Measurements from ENCODE around the gene NDUFB6.
"Not testable (repeated sequence)": the region's sequence is repeated elsewhere in the genome, so short reads cannot be mapped to it uniquely, and the experiment has no call there.

NDUFB6 gene

DNA sequence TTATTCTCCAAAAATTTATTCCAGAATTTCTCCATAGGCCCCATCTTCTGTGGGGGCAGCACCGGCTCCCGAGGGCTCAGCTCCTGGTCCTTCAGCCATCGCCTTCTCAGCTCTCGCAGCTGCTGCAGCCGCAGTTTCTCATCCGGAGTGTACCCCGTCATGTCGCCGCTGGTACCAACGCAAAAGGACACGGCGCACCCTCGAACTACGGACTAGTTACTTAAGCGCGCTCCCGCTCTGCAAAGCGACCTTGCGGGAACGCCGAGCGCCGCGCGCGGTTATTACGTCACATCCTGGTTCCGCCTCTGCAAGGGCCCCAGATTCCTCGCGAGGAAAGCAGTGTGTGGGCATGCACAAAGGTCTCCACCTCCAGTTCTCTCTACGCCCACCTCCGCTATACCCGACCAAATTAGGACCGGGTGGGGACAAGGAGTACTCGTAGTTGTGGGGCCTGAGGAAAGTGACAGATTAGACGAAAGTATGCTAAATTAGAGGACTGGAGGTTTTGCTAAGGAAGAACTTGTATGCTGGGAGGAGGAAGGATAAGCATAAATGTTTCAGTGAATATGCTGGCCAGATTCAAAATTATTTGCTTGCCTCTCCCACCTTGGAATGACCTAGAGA lies at the start of gene NDUFB6:
Gene NDUFB6 (minus strand): TSS at position 260 of the 624 bp plus-strand sequence. CDS start 99 bp downstream, at position 161.
- Histone ChIP-seq H3K27me3 (ENCODE audit: control insufficient read depth, insufficient read depth, low read length) (no peaks in the 10 kb centered on the region), H3K4me1 (ENCODE audit: control insufficient read depth, insufficient read depth, low read length) (peaks cover 4% of the 10 kb centered on the region), H3K4me3 (ENCODE audit: low read depth, low read length) (peak within 1 kb of the TSS; percentile 85), H3K36me3 (ENCODE audit: control insufficient read depth, insufficient read depth, low read length) (no peaks in the 10 kb centered on the region), H3K9me3 (ENCODE audit: control insufficient read depth, insufficient read depth, low read length) (no peaks in the 10 kb centered on the region), H3K9ac (ENCODE audit: low read depth, low read length) (peak within 1 kb of the TSS; percentile 87)

DNA sequence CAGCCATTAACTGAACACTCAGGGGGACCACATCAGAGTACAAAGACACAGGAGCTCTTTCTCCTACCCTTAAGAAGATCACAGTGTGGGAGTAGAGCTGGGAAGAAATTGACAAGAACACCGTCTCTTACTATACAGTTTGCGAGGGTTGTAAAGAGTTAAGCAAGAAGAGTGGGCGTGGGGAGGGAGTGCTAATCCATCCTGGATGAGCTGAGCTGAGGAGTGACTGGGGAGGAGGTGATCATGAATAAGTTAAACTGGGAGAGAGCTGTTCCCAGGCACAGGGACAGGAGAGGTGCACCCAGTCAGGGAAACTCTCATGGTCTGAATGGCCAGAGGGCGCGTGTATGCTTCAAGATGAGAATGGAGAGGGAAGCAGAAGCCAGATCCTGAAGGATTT lies 45.3 kb upstream of the NDUFB6 start:
- no peaks in the 10 kb centered on the region for H3K4me1 ChIP-seq (ENCODE audit: control insufficient read depth, insufficient read depth, low read length)
- no peak overlapping the region for H3K9ac ChIP-seq (ENCODE audit: low read depth, low read length)
- no peaks in the 10 kb centered on the region for H3K27me3 ChIP-seq (ENCODE audit: control insufficient read depth, insufficient read depth, low read length)
- no peak overlapping the region for H3K4me3 ChIP-seq (ENCODE audit: low read depth, low read length)
- no peaks in the 10 kb centered on the region for H3K9me3 ChIP-seq (ENCODE audit: control insufficient read depth, insufficient read depth, low read length)
- no peaks in the 10 kb centered on the region for H3K36me3 ChIP-seq (ENCODE audit: control insufficient read depth, insufficient read depth, low read length)

DNA sequence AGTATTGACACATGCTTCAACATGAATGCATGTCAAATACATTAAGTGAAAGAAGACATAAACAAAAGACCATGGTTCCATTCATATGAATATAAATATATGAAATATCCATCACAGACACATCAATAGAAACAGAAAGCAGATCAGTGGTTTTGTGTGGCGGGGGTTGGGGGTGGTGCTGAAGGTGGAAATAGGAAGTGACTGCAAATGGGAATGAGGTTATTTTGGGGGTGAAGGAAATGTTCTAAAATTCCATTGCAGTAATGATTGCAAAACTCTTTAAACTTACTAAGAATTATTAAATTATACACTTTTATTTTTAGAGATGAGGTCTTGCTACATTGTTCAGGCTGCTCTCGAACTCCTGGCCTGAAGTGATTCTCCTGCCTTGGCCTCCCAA lies 33.9 kb upstream of the NDUFB6 start:
- no peaks in the 10 kb centered on the region for H3K27me3 ChIP-seq (ENCODE audit: control insufficient read depth, insufficient read depth, low read length)
- H3K9me3 ChIP-seq (ENCODE audit: control insufficient read depth, insufficient read depth, low read length): no peaks in the 10 kb centered on the region
- no peaks in the 10 kb centered on the region for H3K36me3 ChIP-seq (ENCODE audit: control insufficient read depth, insufficient read depth, low read length)
- no peaks in the 10 kb centered on the region for H3K4me1 ChIP-seq (ENCODE audit: control insufficient read depth, insufficient read depth, low read length)
- no peak overlapping the region for H3K4me3 ChIP-seq (ENCODE audit: low read depth, low read length)
- H3K9ac ChIP-seq (ENCODE audit: low read depth, low read length): no peak overlapping the region

DNA sequence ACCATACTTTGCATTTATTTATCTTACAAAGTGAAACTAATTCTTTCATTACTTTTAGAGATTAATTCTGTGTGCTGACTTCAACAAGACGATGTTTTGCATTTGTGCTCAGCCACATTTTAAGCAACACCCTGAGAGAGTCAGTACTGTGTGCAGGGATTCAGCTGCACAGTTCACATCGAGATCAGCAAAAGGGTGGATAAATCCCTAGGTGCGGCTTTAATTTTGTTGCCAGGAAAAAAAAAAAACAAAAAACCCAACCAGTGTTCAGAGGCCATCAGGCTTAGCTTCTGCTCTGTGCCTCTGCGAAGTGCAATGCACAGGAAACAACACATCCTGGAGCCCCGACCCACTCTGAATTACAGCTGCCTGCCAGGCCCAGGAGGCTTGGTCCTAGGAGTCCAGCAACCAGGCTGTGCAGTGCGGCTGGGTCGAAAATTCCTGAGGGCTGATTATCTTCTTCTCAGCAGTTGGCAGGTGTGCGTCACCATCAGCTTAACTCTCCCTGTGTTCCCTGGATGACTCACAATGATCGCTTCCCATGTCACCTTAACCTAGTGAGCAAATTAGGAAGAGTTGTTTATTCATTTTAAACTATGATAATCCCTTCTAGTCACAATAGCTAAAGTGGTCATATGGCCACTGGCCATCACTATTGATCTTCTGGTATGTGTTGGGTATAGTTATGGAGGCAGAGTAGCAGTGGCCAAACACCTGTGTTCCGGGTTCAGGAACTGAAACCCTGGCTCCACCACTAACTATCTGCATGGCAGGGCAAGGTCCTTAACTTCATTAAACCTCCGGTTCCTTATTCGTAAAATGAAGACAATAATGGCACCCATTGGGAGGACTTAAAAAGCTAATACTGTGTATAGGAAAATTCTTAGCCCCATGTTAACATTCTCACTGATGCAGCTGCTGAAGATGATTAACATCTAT lies 31.2 kb upstream of the NDUFB6 start:
- H3K9me3 ChIP-seq (ENCODE audit: control insufficient read depth, insufficient read depth, low read length): no peaks in the 10 kb centered on the region
- no peak overlapping the region for H3K4me3 ChIP-seq (ENCODE audit: low read depth, low read length)
- no peaks in the 10 kb centered on the region for H3K4me1 ChIP-seq (ENCODE audit: control insufficient read depth, insufficient read depth, low read length)
- H3K36me3 ChIP-seq (ENCODE audit: control insufficient read depth, insufficient read depth, low read length): no peaks in the 10 kb centered on the region
- no peaks in the 10 kb centered on the region for H3K27me3 ChIP-seq (ENCODE audit: control insufficient read depth, insufficient read depth, low read length)
- no peak overlapping the region for H3K9ac ChIP-seq (ENCODE audit: low read depth, low read length)

DNA sequence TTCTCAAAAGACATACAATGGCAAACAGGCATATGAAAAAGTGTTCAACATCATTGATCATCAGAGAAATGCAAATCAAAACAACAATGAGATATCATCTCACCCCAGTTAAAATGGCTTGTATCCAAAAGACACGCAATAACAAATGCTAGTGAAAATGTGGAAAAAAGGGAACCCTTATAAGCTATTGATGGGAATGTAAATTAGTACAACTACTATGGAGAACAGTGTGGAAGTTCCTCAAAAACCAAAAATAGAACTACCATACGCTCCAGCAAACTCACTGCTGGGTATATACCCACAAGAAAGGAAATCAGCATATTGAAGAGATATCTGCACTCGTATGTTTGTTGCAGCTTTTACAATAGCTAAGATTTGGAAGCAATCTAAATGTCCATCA lies 26.1 kb upstream of the NDUFB6 start:
- not testable (repeated sequence) for H3K9me3 ChIP-seq (ENCODE audit: control insufficient read depth, insufficient read depth, low read length); H3K4me1 ChIP-seq (ENCODE audit: control insufficient read depth, insufficient read depth, low read length); H3K27me3 ChIP-seq (ENCODE audit: control insufficient read depth, insufficient read depth, low read length); H3K9ac ChIP-seq (ENCODE audit: low read depth, low read length); H3K36me3 ChIP-seq (ENCODE audit: control insufficient read depth, insufficient read depth, low read length); H3K4me3 ChIP-seq (ENCODE audit: low read depth, low read length)

DNA sequence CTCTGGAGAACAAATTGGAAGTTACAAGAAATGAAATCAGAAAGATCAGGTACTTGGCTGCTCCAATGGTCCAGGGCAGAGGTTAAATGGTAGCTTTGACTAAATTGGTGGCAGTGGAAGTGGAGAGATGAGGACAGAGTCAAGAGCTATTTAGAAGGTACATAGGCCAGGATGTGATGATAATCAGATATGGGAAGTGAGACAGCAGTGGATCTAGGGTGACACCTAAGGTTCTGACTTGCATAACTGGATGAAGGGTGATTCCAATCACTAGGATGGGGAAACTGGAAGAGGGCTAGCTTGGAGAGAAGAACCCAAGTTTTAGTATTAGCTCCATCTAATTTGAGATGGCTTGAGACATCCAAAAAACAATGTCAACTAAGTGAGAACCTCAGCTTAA lies 24.0 kb upstream of the NDUFB6 start:
- H3K27me3 ChIP-seq (ENCODE audit: control insufficient read depth, insufficient read depth, low read length): no peaks in the 10 kb centered on the region
- no peak overlapping the region for H3K4me3 ChIP-seq (ENCODE audit: low read depth, low read length)
- no peaks in the 10 kb centered on the region for H3K36me3 ChIP-seq (ENCODE audit: control insufficient read depth, insufficient read depth, low read length)
- no peaks in the 10 kb centered on the region for H3K4me1 ChIP-seq (ENCODE audit: control insufficient read depth, insufficient read depth, low read length)
- H3K9ac ChIP-seq (ENCODE audit: low read depth, low read length): no peak overlapping the region
- no peaks in the 10 kb centered on the region for H3K9me3 ChIP-seq (ENCODE audit: control insufficient read depth, insufficient read depth, low read length)

DNA sequence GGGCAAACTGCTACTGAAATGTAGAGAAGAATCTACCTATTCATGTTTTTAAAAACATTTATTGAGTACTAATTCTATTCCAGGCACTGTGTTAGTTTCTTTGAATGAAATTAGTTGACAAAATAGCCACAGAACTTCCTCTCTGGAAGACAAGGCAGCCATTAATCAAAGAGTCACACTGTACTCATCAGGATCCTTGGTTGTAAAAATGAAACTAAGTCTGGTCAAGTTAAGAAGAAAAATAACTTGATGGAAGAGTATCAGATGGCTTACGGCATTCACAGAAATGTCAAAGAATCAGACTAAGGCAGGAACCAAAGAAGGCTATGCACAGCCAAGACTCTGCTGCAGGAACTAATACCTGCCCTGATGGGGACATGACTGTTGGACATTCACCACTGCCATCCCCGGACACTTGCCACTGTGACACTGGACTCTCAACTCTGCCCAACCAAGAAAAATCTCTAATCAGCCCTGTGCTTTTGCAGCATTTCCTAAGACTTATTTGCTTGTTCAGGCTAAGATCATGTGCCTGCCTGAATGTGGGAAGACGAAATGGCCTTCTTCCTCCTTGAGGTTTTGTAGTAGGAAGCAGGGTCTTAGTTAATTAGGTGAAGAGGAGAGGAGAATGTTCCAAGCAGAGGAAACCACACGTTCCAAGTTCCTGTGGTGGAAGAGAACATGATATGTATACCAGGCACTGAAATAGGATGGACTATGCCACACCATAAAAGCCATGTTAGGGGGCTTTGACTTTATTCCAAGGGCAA lies 23.3 kb upstream of the NDUFB6 start:
- H3K9ac ChIP-seq (ENCODE audit: low read depth, low read length): no peak overlapping the region
- H3K27me3 ChIP-seq (ENCODE audit: control insufficient read depth, insufficient read depth, low read length): no peaks in the 10 kb centered on the region
- no peaks in the 10 kb centered on the region for H3K4me1 ChIP-seq (ENCODE audit: control insufficient read depth, insufficient read depth, low read length)
- no peak overlapping the region for H3K4me3 ChIP-seq (ENCODE audit: low read depth, low read length)
- no peaks in the 10 kb centered on the region for H3K9me3 ChIP-seq (ENCODE audit: control insufficient read depth, insufficient read depth, low read length)
- H3K36me3 ChIP-seq (ENCODE audit: control insufficient read depth, insufficient read depth, low read length): no peaks in the 10 kb centered on the region

DNA sequence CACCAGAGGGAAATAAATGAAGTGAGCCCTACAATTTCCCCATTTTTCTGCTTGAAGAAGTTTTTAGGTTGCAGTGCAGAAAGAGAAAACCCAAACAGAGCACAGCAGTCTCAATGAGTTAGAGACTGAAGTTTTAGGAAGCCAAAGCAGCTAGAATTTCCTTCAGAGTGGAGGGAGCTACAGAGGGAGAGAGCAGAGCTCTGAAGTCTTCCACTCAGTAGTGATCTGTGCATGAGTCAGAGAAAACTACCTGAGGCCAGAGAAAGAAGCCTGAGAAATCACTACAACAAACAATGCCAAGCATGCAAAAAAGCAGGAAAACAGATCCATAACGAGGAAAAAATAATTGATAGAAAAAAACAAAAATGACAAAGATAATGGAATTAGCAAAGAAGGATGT lies 17.9 kb upstream of the NDUFB6 start:
- Histone ChIP-seq H3K4me3 (ENCODE audit: low read depth, low read length) (no peak overlapping the region), H3K27me3 (ENCODE audit: control insufficient read depth, insufficient read depth, low read length) (no peaks in the 10 kb centered on the region), H3K4me1 (ENCODE audit: control insufficient read depth, insufficient read depth, low read length) (no peaks in the 10 kb centered on the region), H3K9me3 (ENCODE audit: control insufficient read depth, insufficient read depth, low read length) (no peaks in the 10 kb centered on the region), H3K36me3 (ENCODE audit: control insufficient read depth, insufficient read depth, low read length) (no peaks in the 10 kb centered on the region), H3K9ac (ENCODE audit: low read depth, low read length) (no peak overlapping the region)

DNA sequence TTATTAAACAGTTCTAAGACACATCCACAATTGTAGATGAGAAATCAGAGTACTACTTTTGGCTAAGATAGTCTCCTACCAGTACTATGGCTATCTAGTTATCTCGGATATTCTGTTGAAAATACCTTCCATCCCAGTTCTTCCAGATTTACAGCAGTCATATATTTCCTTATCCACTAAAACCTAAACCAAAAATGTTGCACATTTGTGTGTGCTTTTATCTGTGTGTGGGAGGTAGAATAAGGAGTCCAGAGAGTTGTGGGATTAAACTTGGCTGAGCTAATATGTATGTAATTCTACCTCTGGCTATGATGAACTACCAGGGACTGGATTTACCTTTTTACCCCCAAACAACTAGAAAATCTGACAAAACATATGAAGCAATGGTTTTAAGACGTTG lies 17.5 kb upstream of the NDUFB6 start:
- Histone ChIP-seq H3K4me3 (ENCODE audit: low read depth, low read length) (no peak overlapping the region), H3K36me3 (ENCODE audit: control insufficient read depth, insufficient read depth, low read length) (no peaks in the 10 kb centered on the region), H3K4me1 (ENCODE audit: control insufficient read depth, insufficient read depth, low read length) (no peaks in the 10 kb centered on the region), H3K27me3 (ENCODE audit: control insufficient read depth, insufficient read depth, low read length) (no peaks in the 10 kb centered on the region), H3K9ac (ENCODE audit: low read depth, low read length) (no peak overlapping the region), H3K9me3 (ENCODE audit: control insufficient read depth, insufficient read depth, low read length) (no peaks in the 10 kb centered on the region)

DNA sequence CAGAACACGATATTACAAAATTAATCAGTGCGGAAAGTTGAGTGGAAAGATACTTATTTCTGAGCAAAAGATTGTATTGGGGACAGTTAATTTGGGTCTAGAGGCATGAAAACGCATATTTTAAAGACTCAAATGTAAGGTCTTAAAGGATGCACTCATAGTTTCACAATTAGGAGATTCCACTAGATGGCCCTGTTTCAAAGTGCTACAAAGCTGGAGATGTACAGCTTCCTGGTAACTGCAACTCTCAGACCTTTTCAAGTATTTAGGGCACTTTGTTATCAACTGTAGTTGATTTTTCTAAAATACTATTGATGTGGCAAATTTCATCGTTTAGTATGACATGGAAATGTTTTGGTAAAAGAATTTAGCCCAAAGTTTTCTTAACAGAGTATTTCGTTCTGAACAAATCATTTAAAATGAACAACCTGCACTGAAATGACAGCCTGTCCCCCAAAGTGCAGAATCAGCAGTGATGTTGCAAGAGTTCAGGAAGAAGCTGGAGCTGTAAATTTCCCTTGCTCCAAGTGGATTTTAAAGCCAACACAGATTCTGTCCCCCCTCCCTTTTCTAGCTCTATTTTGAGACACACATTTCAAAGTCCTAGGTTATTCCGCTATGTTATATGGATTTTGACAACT lies 16.2 kb upstream of the NDUFB6 start:
- no peaks in the 10 kb centered on the region for H3K36me3 ChIP-seq (ENCODE audit: control insufficient read depth, insufficient read depth, low read length)
- H3K9ac ChIP-seq (ENCODE audit: low read depth, low read length): no peak overlapping the region
- H3K4me1 ChIP-seq (ENCODE audit: control insufficient read depth, insufficient read depth, low read length): no peaks in the 10 kb centered on the region
- no peaks in the 10 kb centered on the region for H3K27me3 ChIP-seq (ENCODE audit: control insufficient read depth, insufficient read depth, low read length)
- no peaks in the 10 kb centered on the region for H3K9me3 ChIP-seq (ENCODE audit: control insufficient read depth, insufficient read depth, low read length)
- no peak overlapping the region for H3K4me3 ChIP-seq (ENCODE audit: low read depth, low read length)

DNA sequence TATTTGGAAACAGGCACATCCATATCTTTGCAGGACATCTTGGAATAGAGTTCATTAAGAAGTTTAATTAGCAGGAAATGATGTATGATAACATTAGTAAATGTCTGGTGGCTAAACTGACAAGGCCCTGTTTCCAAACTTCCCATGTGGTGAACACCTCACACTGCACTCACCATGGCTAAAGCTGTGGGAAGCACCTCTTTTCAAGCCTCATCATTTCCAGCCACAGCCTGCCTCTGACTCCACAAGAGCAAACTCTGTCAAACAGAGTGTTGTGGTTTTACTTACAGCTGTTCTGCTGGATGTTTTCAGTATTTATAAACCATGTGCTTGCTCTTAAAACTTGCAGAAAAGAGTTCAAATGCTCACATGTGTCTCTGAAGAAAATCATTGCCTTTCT lies 14.9 kb upstream of the NDUFB6 start:
- Histone ChIP-seq H3K9ac (ENCODE audit: low read depth, low read length) (no peak overlapping the region), H3K9me3 (ENCODE audit: control insufficient read depth, insufficient read depth, low read length) (no peaks in the 10 kb centered on the region), H3K4me3 (ENCODE audit: low read depth, low read length) (no peak overlapping the region), H3K4me1 (ENCODE audit: control insufficient read depth, insufficient read depth, low read length) (no peaks in the 10 kb centered on the region), H3K27me3 (ENCODE audit: control insufficient read depth, insufficient read depth, low read length) (no peaks in the 10 kb centered on the region), H3K36me3 (ENCODE audit: control insufficient read depth, insufficient read depth, low read length) (no peaks in the 10 kb centered on the region)
